Measurements from ENCODE around the gene SLC35E2B. TPM values are rescaled to one million over a fixed set of nuclear protein-coding genes. Genes with fewer than 3 reads are reported as not detected.

The SLC35E2B gene
- total and polyA plus RNA-seq, 7 donors, result 9.5 to 78.1 (median 27.2) TPM

GRCh38 chr1:1612104-1612400, 80.5 kb downstream of the SLC35E2B start:
- no peak for DNase-seq
- Histone ChIP-seq H3K9me3 (no peaks in the 10 kb centered on the region), H3K36me3 (peaks cover 0 to under 1% (median 0%) of the 10 kb centered on the region in 4 donors), H3K4me1 (peaks cover 0 to 29% (median 25%) of the 10 kb centered on the region in 4 donors), H3K4me3 (no peak overlapping the region), H3K27ac (peak overlapping the region in 3 of 4 donors; percentile 25 to 55 (median 48)), H3K27me3 (no peaks in the 10 kb centered on the region)
- TF ChIP-seq POLR2AphosphoS5 (IDR thresholded peaks at IDR 0.05), result no peak
- no peak for TF ChIP-seq CTCF (IDR thresholded peaks at IDR 0.05)
- no peak for TF ChIP-seq POLR2A (IDR thresholded peaks at IDR 0.05)
- no peak for TF ChIP-seq EP300 (IDR thresholded peaks at IDR 0.05)
- WGBS, 2 donors, result 80 to 87% methylated on average over 3 of the region's 3 CpGs
- intact Hi-C loops (cut with DNase I), result no loop called here

- 82 to 85% methylated on average over 9 of the region's 9 CpGs for WGBS, 2 donors
Observed at GRCh38 chr1:1610796-1611195, 81.8 kb downstream of the SLC35E2B start.

GRCh38 chr1:1609822-1610485, 82.6 kb downstream of the SLC35E2B start:
- no peaks in the 10 kb centered on the region for H3K9me3 ChIP-seq
- intact Hi-C loops (cut with DNase I), result no loop called here
- no peak overlapping the region for H3K4me3 ChIP-seq
- TF ChIP-seq CTCF (IDR thresholded peaks at IDR 0.05) (no peak), EP300 (IDR thresholded peaks at IDR 0.05) (no peak), POLR2A (IDR thresholded peaks at IDR 0.05) (no peak), POLR2AphosphoS5 (IDR thresholded peaks at IDR 0.05) (no peak)
- 75 to 78% methylated on average over 12 of the region's 12 CpGs for WGBS, 2 donors
- H3K4me1 ChIP-seq, result peaks cover 0 to 20% (median 15%) of the 10 kb centered on the region in 4 donors
- H3K27me3 ChIP-seq, result peaks cover 0 to 2% (median 0%) of the 10 kb centered on the region in 3 donors
- H3K36me3 ChIP-seq, result no peaks in the 10 kb centered on the region
- no peak overlapping the region for H3K27ac ChIP-seq
- no peak for DNase-seq

More at GRCh38 chr1:1610796-1611195, 81.8 kb downstream of the SLC35E2B start:
- no peak for DNase-seq
- H3K9me3 ChIP-seq, result no peaks in the 10 kb centered on the region
- intact Hi-C loops (cut with DNase I), result no loop called here
- H3K27me3 ChIP-seq, result no peaks in the 10 kb centered on the region
- peaks cover 0 to 20% (median 16%) of the 10 kb centered on the region in 4 donors for H3K4me1 ChIP-seq
- H3K27ac ChIP-seq, result peak overlapping the region in 3 of 4 donors; percentile 6 to 55 (median 31)
- no peaks in the 10 kb centered on the region for H3K36me3 ChIP-seq
- H3K4me3 ChIP-seq, result no peak overlapping the region
- no peak for TF ChIP-seq EP300 (IDR thresholded peaks at IDR 0.05)

Other genes starting within 250 kb of the SLC35E2B start
- under 1 TPM; 0.16 to 0.55 (median 0.45) TPM for gene ATAD3C, start 243.1 kb downstream of the SLC35E2B start, total RNA-seq
- 1 to 10 TPM in 1 of 3 donors, under 1 TPM in 1, not detected in 1; under 0.01 to 1.5 TPM for gene ATAD3C, start 243.1 kb downstream of the SLC35E2B start, polyA plus RNA-seq
- 10 to 100 TPM; 11.1 to 47.1 (median 13.1) TPM for gene ATAD3B, start 221.0 kb downstream of the SLC35E2B start, total RNA-seq
- 10 to 100 TPM in 1 of 3 donors, 1 to 10 TPM in 2; 4.8 to 49.4 (median 5.3) TPM for gene ATAD3B, start 221.0 kb downstream of the SLC35E2B start, polyA plus RNA-seq
- gene ATAD3A, start 180.6 kb downstream of the SLC35E2B start, total RNA-seq, result 10 to 100 TPM in 3 of 4 donors, 1 to 10 TPM in 1; 8.6 to 14.7 (median 12.1) TPM
- 10 to 100 TPM; 12.6 to 40.4 (median 13.6) TPM for gene ATAD3A, start 180.6 kb downstream of the SLC35E2B start, polyA plus RNA-seq
- 10 to 100 TPM; 15.3 to 35.2 (median 17.6) TPM for gene TMEM240, start 152.2 kb downstream of the SLC35E2B start, total RNA-seq
- gene TMEM240, start 152.2 kb downstream of the SLC35E2B start, polyA plus RNA-seq, result 1 to 10 TPM in 2 of 3 donors, not detected in 1; 3.7 to 4.8 TPM
- gene SSU72, start 117.9 kb downstream of the SLC35E2B start, total RNA-seq, result 100 to 1,000 TPM in 3 of 4 donors, 10 to 100 TPM in 1; 98.9 to 119 (median 109) TPM
- 100 to 1,000 TPM; 129 to 165 (median 150) TPM for gene SSU72, start 117.9 kb downstream of the SLC35E2B start, polyA plus RNA-seq
- 1 to 10 TPM in 3 of 4 donors, under 1 TPM in 1; 0.82 to 2.8 (median 1.6) TPM for gene FNDC10, start 92.7 kb downstream of the SLC35E2B start, total RNA-seq
- gene FNDC10, start 92.7 kb downstream of the SLC35E2B start, polyA plus RNA-seq, result 1 to 10 TPM; 1.2 to 3.5 (median 2.8) TPM
- gene MIB2, start 77.3 kb downstream of the SLC35E2B start, total RNA-seq, result 10 to 100 TPM; 32.7 to 95.3 (median 53.6) TPM
- 10 to 100 TPM; 24.6 to 77.6 (median 33.3) TPM for gene MIB2, start 77.3 kb downstream of the SLC35E2B start, polyA plus RNA-seq
- gene MMP23B, start 60.6 kb downstream of the SLC35E2B start, total RNA-seq, result 10 to 100 TPM in 2 of 4 donors, 1 to 10 TPM in 2; 1.8 to 58.7 (median 17.2) TPM
- gene MMP23B, start 60.6 kb downstream of the SLC35E2B start, polyA plus RNA-seq, result 1 to 10 TPM; 2.2 to 3.6 (median 2.3) TPM
- gene CDK11B, start 33.8 kb downstream of the SLC35E2B start, total RNA-seq, result 10 to 100 TPM; 23.9 to 51.0 (median 27.8) TPM
- 10 to 100 TPM; 30.0 to 38.4 (median 37.9) TPM for gene CDK11B, start 33.8 kb downstream of the SLC35E2B start, polyA plus RNA-seq
- 10 to 100 TPM; 21.6 to 53.7 (median 37.5) TPM for gene CDK11A, start 31.6 kb upstream of the SLC35E2B start, total RNA-seq
- gene CDK11A, start 31.6 kb upstream of the SLC35E2B start, polyA plus RNA-seq, result 10 to 100 TPM; 19.8 to 35.0 (median 33.1) TPM
- gene NADK, start 85.7 kb upstream of the SLC35E2B start, total RNA-seq, result 10 to 100 TPM; 34.9 to 66.7 (median 42.4) TPM
- 100 to 1,000 TPM in 2 of 3 donors, 10 to 100 TPM in 1; 72.7 to 121 (median 107) TPM for gene NADK, start 85.7 kb upstream of the SLC35E2B start, polyA plus RNA-seq
- 100 to 1,000 TPM; 119 to 157 (median 145) TPM for gene GNB1, start 198.3 kb upstream of the SLC35E2B start, total RNA-seq
- 100 to 1,000 TPM; 163 to 197 (median 193) TPM for gene GNB1, start 198.3 kb upstream of the SLC35E2B start, polyA plus RNA-seq
- gene CALML6, start 222.5 kb upstream of the SLC35E2B start, total RNA-seq, result under 1 TPM in 1 of 4 donors, not detected in 3; 0.36 TPM
- gene CALML6, start 222.5 kb upstream of the SLC35E2B start, polyA plus RNA-seq, result under 1 TPM in 1 of 3 donors, not detected in 2; 0.36 TPM
- gene TMEM52, start 226.5 kb upstream of the SLC35E2B start, total RNA-seq, result 1 to 10 TPM in 2 of 4 donors, not detected in 2; 1.1 to 3.5 TPM
- 1 to 10 TPM; 1.2 to 5.5 (median 2.1) TPM for gene TMEM52, start 226.5 kb upstream of the SLC35E2B start, polyA plus RNA-seq

All from sigmoid colon (tissue), 7 donors.